GM12878 (cell line): ENCODE measurements around the gene CHKA. TPM values are rescaled to one million over a fixed set of nuclear protein-coding genes. Genes with fewer than 3 reads are reported as not detected.

ENCODE experiments used
- ATAC-seq: fragments of 200-7000 bp; cut with Tn5 transposase; 3 replicates; pipeline ENCODE4 v1.9.1; 2020; ENCODE audit warnings: mild to moderate bottlenecking, moderate library complexity
- BruUV-seq: library from RNA; stranded (reverse); fragments of 400-500 nt; replicated peaks from 2 replicates; lab custom pipeline; 2021; lab: Mats Ljungman, UMichigan
- CTCF ChIA-PET: fragments of 300-600 bp; sonication (Branson Sonifier 250); formaldehyde crosslinking; extraction: SDS; loops from one replicate; lab custom pipeline; 2021; ENCODE audit warnings: inconsistent platforms; lab: Yijun Ruan, JAX
- POLR2A ChIA-PET: fragments of 350-600 bp; formaldehyde crosslinking; extraction: SDS; loops from one replicate; lab custom pipeline; 2021; ENCODE audit warnings: inconsistent platforms; lab: Charles Lee
- RAD21 ChIA-PET: fragments of 300-600 bp; sonication (Branson Sonifier 250); formaldehyde crosslinking; loops from one replicate; lab custom pipeline; 2023; ENCODE audit warnings: antibody characterized with exemption; ENCODE audit not compliant: unreplicated experiment; lab: Charles Lee
- SMC1A ChIA-PET: fragments of 300-600 bp; sonication (Branson Sonifier 250); formaldehyde crosslinking; loops from one replicate; lab custom pipeline; 2023; ENCODE audit not compliant: unreplicated experiment, uncharacterized antibody; lab: Charles Lee
- DNase-seq: peaks from one replicate; pipeline ENCODE4 v3.0.0-alpha.2; 2011; ENCODE audit warnings: low read depth, low spot score
- FAIRE-seq: peaks from 3 replicates; lab custom pipeline; 2011; peaks lifted over from hg19 to GRCh38; lab: Jason Lieb, UNC
- H2AFZ ChIP-seq: 2 replicates; pipeline ENCODE4 v1.6.0; 2011; ENCODE audit warnings: low read depth, low read length, control low read depth; ENCODE audit not compliant: control insufficient read depth
- H3K27ac ChIP-seq: 2 replicates; pipeline ENCODE4 v1.5.1; 2011; ENCODE audit warnings: control low read depth; ENCODE audit not compliant: control insufficient read depth, insufficient read depth
- H3K27me3 ChIP-seq, 2 experiments: replicated peaks in 1 of 2; 2 replicates each; pipeline versions ENCODE4 v1.6.0 to v1.6.1; 2011; ENCODE audit warnings: low read length in 1 of 2; ENCODE audit not compliant: control insufficient read depth in 2 of 2, insufficient read depth in 2 of 2
- H3K36me3 ChIP-seq, 2 experiments: 2 replicates each; pipeline ENCODE4 v1.5.1; 2011; ENCODE audit warnings: low read length in 1 of 2; ENCODE audit not compliant: control insufficient read depth in 2 of 2, insufficient read depth in 2 of 2
- H3K4me1 ChIP-seq: 2 replicates; pipeline ENCODE4 v1.6.1; 2011; ENCODE audit warnings: mild to moderate bottlenecking, low read length, moderate library complexity, mixed read lengths; ENCODE audit not compliant: control insufficient read depth, insufficient read depth
- H3K4me2 ChIP-seq: 2 replicates; pipeline ENCODE4 v1.6.0; 2011; ENCODE audit warnings: control low read depth; ENCODE audit not compliant: control insufficient read depth, insufficient read depth
- H3K4me3 ChIP-seq: fragments of 200-600 bp; sonication (generic); 2 replicates; pipeline ENCODE4 v1.5.1; 2016
- H3K79me2 ChIP-seq: 2 replicates; pipeline ENCODE4 v1.6.0; 2011; ENCODE audit warnings: low read length; ENCODE audit not compliant: control insufficient read depth, insufficient read depth
- H3K9ac ChIP-seq: 2 replicates; pipeline ENCODE4 v1.8.0; 2011; ENCODE audit warnings: low read length, control low read depth, mixed read lengths; ENCODE audit not compliant: control insufficient read depth, insufficient read depth
- H3K9me3 ChIP-seq: replicated peaks from 3 replicates; pipeline ENCODE4 v1.5.1; 2011; ENCODE audit warnings: mild to moderate bottlenecking, low read length; ENCODE audit not compliant: control insufficient read depth, insufficient read depth
- H4K20me1 ChIP-seq: 2 replicates; pipeline ENCODE4 v1.6.0; 2011; ENCODE audit not compliant: control insufficient read depth, insufficient read depth
- ATF3 ChIP-seq: IDR thresholded peaks from 2 replicates; pipeline ENCODE4 v1.6.1; 2011; ENCODE audit warnings: low read depth, mild to moderate bottlenecking, low read length, moderate library complexity, borderline replicate concordance; ENCODE audit errors: extremely low read depth
- BCL11A ChIP-seq: IDR thresholded peaks from 2 replicates; pipeline ENCODE4 v1.6.1; 2011; ENCODE audit warnings: low read depth, low read length
- BMI1 ChIP-seq: fragments of 450-650 bp; IDR thresholded peaks from 2 replicates; pipeline ENCODE4 v1.6.1; 2016; ENCODE audit warnings: mild to moderate bottlenecking, moderate library complexity, borderline replicate concordance
- BRCA1 ChIP-seq: IDR thresholded peaks from 2 replicates; pipeline ENCODE4 v1.6.1; 2011; ENCODE audit warnings: low read depth, low read length, improper control_type of control experiment
- CBX5 ChIP-seq: sonication (generic); IDR thresholded peaks from 2 replicates; pipeline ENCODE4 v1.6.1; 2016; ENCODE audit warnings: low read depth, moderate library complexity, mild to moderate bottlenecking, inconsistent platforms
- CEBPZ ChIP-seq: fragments of 150-350 bp; IDR thresholded peaks from 2 replicates; pipeline ENCODE4 v1.6.1; 2016; ENCODE audit warnings: low read depth, low read length
- FOXM1 ChIP-seq: IDR thresholded peaks from 2 replicates; pipeline ENCODE4 v1.6.1; 2012; ENCODE audit warnings: low read depth, mild to moderate bottlenecking, inconsistent platforms, low read length, moderate library complexity
- IRF5 ChIP-seq: fragments of 450-650 bp; IDR thresholded peaks from 2 replicates; pipeline ENCODE4 v1.6.1; 2017; ENCODE audit warnings: borderline replicate concordance
- MXI1 ChIP-seq: fragments of 150-350 bp; IDR thresholded peaks from 2 replicates; pipeline ENCODE4 v1.6.1; 2011; ENCODE audit warnings: low read depth, mild to moderate bottlenecking, inconsistent platforms, low read length, improper control_type of control experiment
- NFYB ChIP-seq: IDR thresholded peaks from 2 replicates; pipeline ENCODE4 v1.6.1; 2011; ENCODE audit warnings: low read depth, mild to moderate bottlenecking, low read length, improper control_type of control experiment, moderate library complexity; ENCODE audit not compliant: insufficient read depth
- SPI1 ChIP-seq: IDR thresholded peaks from 2 replicates; pipeline ENCODE4 v1.6.1; 2011; ENCODE audit warnings: low read depth, mild to moderate bottlenecking, low read length, moderate library complexity, borderline replicate concordance; ENCODE audit not compliant: insufficient read depth
- SREBF1 ChIP-seq: IDR thresholded peaks from 2 replicates; pipeline ENCODE4 v1.6.1; 2012; ENCODE audit warnings: mild to moderate bottlenecking, low read length
- STAT1 ChIP-seq: fragments of 450-650 bp; conservative IDR thresholded peaks from 2 replicates; pipeline ENCODE4 v1.6.1; 2014; ENCODE audit warnings: antibody characterized with exemption, mild to moderate bottlenecking
- ZNF274 ChIP-seq: IDR thresholded peaks from one replicate; pipeline ENCODE4 v1.8.0; 2011; ENCODE audit not compliant: insufficient read length, insufficient read depth
- WGBS: methylation state at CpG from one replicate; pipeline ENCODE4 v1.1.6; 2016; ENCODE audit warnings: low lambda C conversion rate; ENCODE audit not compliant: insufficient replicate concordance, insufficient coverage; ENCODE audit errors: missing lambda C conversion rate; 5-methylcytosine and 5-hydroxymethylcytosine counted together
- in situ Hi-C: fragments of 300-500 bp; cut with MboI; formaldehyde crosslinking; loops from 9 replicates; pipeline ENCODE4 v1.14.3; 2018; ENCODE audit warnings: mixed read lengths
- intact Hi-C: fragments of 100-400 bp; cut with micrococcal nuclease; formaldehyde crosslinking; loops from one replicate; pipeline ENCODE4 v1.14.2; 2022; ENCODE audit not compliant: unreplicated experiment
- polyA plus RNA-seq, 11 experiments: library from polyadenylated mRNA; depleted of rRNA in 4 of 11; unstranded in 6 of 11; stranded (reverse) in 5 of 11; fragments of >200 nt; fragmentation: Nextera tagmentation in 4 of 11; fragmentation: Illumina TruSeq in 1 of 11; extraction: Ambion mirVana in 4 of 11; extraction: Trizol in 1 of 11; gene quantifications; 1 replicate in 1 of 11; 2 replicates in 10 of 11; pipeline versions ENCODE4 v1.2.1 to v1.2.3, GENCODE V29; 2011 to 2016; ENCODE audit warnings: inconsistent platforms in 2 of 11, missing spikeins in 2 of 11, low read depth in 1 of 11
- total RNA-seq, 4 experiments: library from RNA; depleted of rRNA in 3 of 4; stranded (reverse); fragments of >200 nt in 3 of 4; fragmentation: Illumina TruSeq in 1 of 4; extraction: Trizol in 1 of 4; gene quantifications; 2 replicates each; pipeline versions ENCODE4 v1.2.1 to v1.2.3, GENCODE V29; 2013 to 2021

CHKA gene
- total and polyA plus RNA-seq, 10 of the 15 experiments (the other 5 are each of a cell fraction or from before 2014, with no cell fraction given) = 5.2 to 29.2 (median 21.2) TPM

- SMC1A ChIA-PET = interaction anchor here (0.6 kb wide), 1 partner anchor 80 kb away, joined by 3 read pairs; no protein-coding TSS in a partner anchor
- Histone ChIP-seq H3K79me2 (no peaks in the 10 kb centered on the region), H2AFZ (no peak overlapping the region), H3K27ac (no peak overlapping the region), H4K20me1 (no peaks in the 10 kb centered on the region), H3K4me3 (no peak overlapping the region), H3K4me1 (no peaks in the 10 kb centered on the region), H3K4me2 (no peak overlapping the region), H3K9me3 (no peaks in the 10 kb centered on the region), H3K36me3 (no peaks in the 10 kb centered on the region), H3K27me3 (no peaks in the 10 kb centered on the region), H3K9ac (no peak overlapping the region)
- CTCF ChIA-PET = no interaction called here
- FAIRE-seq (no peak), DNase-seq (no peak), ATAC-seq (no peak)
- in situ Hi-C loops (no loop called here), intact Hi-C loops (no loop called here)
- BruUV-seq = no TSS peak
- RAD21 ChIA-PET = no interaction called here
- POLR2A ChIA-PET = no interaction called here
- WGBS = 45% methylated on average over 7 of the region's 7 CpGs
- no peak for TF ChIP-seq CBX5
- no peak for TF ChIP-seq NFYB
- no peak for TF ChIP-seq MXI1
- TF ChIP-seq ZNF274 = no peak
- no peak for TF ChIP-seq STAT1
- no peak for TF ChIP-seq FOXM1
- TF ChIP-seq BCL11A = no peak
- TF ChIP-seq BMI1 = no peak
- no peak for TF ChIP-seq ATF3
- no peak for TF ChIP-seq CEBPZ
- TF ChIP-seq IRF5 = no peak
- TF ChIP-seq SREBF1 = no peak
- no peak for TF ChIP-seq BRCA1
- no peak for TF ChIP-seq SPI1
Observed at GRCh38 chr11:68150037-68150436, 28.8 kb upstream of the CHKA start.
